ENCODE results near the gene TGFB1.

GRCh38 chr19:41288673-41289530 is 64.8 kb downstream of the TGFB1 start:
- TF ChIP-seq CTCF (IDR thresholded peaks at IDR 0.05) (no peak), TCF7 (CRISPR knock-in tag; IDR thresholded peaks at IDR 0.05; ENCODE audit: low read depth) (no peak), KAT7 (CRISPR knock-in tag; IDR thresholded peaks at IDR 0.05; ENCODE audit: borderline replicate concordance) (no peak), USF2 (CRISPR knock-in tag; IDR thresholded peaks at IDR 0.05) (no peak), ZNF671 (CRISPR knock-in tag; IDR thresholded peaks at IDR 0.05) (no peak), OVOL2 (CRISPR knock-in tag; IDR thresholded peaks at IDR 0.05; ENCODE audit: borderline replicate concordance) (no peak), ESRRA (CRISPR knock-in tag; IDR thresholded peaks at IDR 0.05; ENCODE audit: borderline replicate concordance) (no peak), IRF1 (CRISPR knock-in tag; IDR thresholded peaks at IDR 0.05) (no peak), CREB1 (CRISPR knock-in tag; IDR thresholded peaks at IDR 0.05) (no peak), AR (CRISPR knock-in tag; IDR thresholded peaks at IDR 0.05) (no peak), PRDM15 (CRISPR knock-in tag; IDR thresholded peaks at IDR 0.05) (no peak), CBFB (CRISPR knock-in tag; IDR thresholded peaks at IDR 0.05; ENCODE audit: low read depth) (no peak)
